GM19328 (cell line): ENCODE measurements around the gene FLNA.
"Not testable (repeated sequence)": the region's sequence is repeated elsewhere in the genome, so short reads cannot be mapped to it uniquely, and the experiment has no call there.

Experiments
- ATAC-seq: cut with Tn5 transposase; IDR thresholded peaks from one replicate; pipeline ENCODE4 v1.9.1; 2021; ENCODE audit warnings: mild to moderate bottlenecking, moderate library complexity; ENCODE audit not compliant: unreplicated experiment

FLNA gene

GRCh38 chrX:154310616-154311536, 63.6 kb downstream of the FLNA start:
- no peak for ATAC-seq

GRCh38 chrX:154309041-154309775, 65.2 kb downstream of the FLNA start:
- no peak for ATAC-seq

GRCh38 chrX:154308108-154308946, 66.1 kb downstream of the FLNA start:
- ATAC-seq, result no peak

DNA sequence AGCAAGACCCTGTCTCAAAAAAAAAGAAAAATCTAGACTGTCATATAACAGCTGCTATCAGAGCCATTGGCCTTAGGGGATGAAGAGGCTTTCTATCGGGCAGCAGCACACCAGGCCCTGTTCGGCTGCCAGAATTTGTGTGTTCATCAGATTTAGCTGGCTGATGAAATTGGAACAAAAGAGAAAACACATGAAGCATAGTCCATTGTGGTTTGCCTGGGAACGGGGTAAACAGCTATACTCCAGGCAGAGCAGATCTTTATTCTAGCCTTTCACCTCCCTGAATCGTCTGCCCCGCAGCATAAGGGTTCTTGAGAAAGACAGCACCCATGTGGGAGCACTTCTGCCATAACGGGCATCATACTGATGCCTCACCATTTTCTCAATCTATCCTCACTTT, 67.2 kb downstream of the FLNA start:
- no peak for ATAC-seq

- ATAC-seq, result no peak
Observed at GRCh38 chrX:154305541-154306205, 68.8 kb downstream of the FLNA start.

GRCh38 chrX:154304846-154305245, 69.6 kb downstream of the FLNA start:
- no peak for ATAC-seq

- no peak for ATAC-seq
Observed at GRCh38 chrX:154303476-154303875, 71.0 kb downstream of the FLNA start.

- not testable (repeated sequence) for ATAC-seq
Observed at GRCh38 chrX:154302998-154303397, 71.4 kb downstream of the FLNA start.

- no peak for ATAC-seq
Observed at GRCh38 chrX:154300816-154301215, 73.6 kb downstream of the FLNA start.
